ENCODE data around the gene CCDC170. TPM values are rescaled to one million over a fixed set of nuclear protein-coding genes. Genes with fewer than 3 reads are reported as not detected.

CCDC170 gene
- total RNA-seq, 1 experiment from 2014 or later, result not detected

DNA sequence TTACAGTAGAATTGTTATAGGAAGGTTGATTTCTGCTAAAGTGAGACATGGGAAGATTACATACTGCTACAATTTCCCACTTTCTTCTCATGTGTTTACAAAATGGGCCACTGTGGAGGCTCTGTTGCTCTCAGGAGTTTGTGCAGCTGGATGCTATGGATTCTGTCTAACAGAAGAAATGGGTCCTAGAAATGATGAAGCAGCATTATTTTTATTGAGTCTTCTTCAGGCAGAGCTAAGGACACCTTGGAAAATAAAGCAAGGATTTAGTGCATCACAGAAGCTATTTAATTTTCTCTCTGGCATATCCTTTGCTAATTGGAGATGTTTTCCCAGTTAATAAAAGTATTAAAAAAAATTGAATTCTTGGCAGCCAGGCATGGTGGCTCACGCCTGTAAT is 29.2 kb downstream of the CCDC170 start:
- Histone ChIP-seq H3F3A (ENCODE audit: low read length, unreplicated experiment) (no peaks in the 10 kb centered on the region), H3K27ac (ENCODE audit: low read length) (no peak overlapping the region), H3K4me2 (ENCODE audit: low read length) (no peak overlapping the region), H3K4me3 (ENCODE audit: low read length) (no peak overlapping the region), H3K9ac (ENCODE audit: low read length) (no peak overlapping the region), H4K20me1 (ENCODE audit: low read length) (no peaks in the 10 kb centered on the region), H3K27me3 (ENCODE audit: low read length) (no peaks in the 10 kb centered on the region), H3K36me3 (ENCODE audit: low read depth, low read length) (no peaks in the 10 kb centered on the region; the same call in 1 of the 2 replicates), H3K9me2 (replicated peaks; ENCODE audit: low read length) (no peaks in the 10 kb centered on the region), H3K79me2 (ENCODE audit: low read length) (no peaks in the 10 kb centered on the region), H3K4me1 (ENCODE audit: insufficient read depth, low read length) (no peaks in the 10 kb centered on the region), H2AFZ (ENCODE audit: low read length) (no peak overlapping the region), H3K9me3 (ENCODE audit: low read length) (no peaks in the 10 kb centered on the region)
- ATAC-seq, result no peak
- intact Hi-C loops (cut with micrococcal nuclease), result no loop called here
- no peak for DNase-seq
- ChIA-PET POLR2A (ENCODE audit: unreplicated experiment) (no interaction called here), CTCF (no interaction called here)
- BruUV-seq (replicated peaks), result no TSS peak
- no peak for TF ChIP-seq EZH2phosphoT487 (IDR thresholded peaks at IDR 0.05; ENCODE audit: borderline replicate concordance, low read length)
- TF ChIP-seq, protein P1, sequence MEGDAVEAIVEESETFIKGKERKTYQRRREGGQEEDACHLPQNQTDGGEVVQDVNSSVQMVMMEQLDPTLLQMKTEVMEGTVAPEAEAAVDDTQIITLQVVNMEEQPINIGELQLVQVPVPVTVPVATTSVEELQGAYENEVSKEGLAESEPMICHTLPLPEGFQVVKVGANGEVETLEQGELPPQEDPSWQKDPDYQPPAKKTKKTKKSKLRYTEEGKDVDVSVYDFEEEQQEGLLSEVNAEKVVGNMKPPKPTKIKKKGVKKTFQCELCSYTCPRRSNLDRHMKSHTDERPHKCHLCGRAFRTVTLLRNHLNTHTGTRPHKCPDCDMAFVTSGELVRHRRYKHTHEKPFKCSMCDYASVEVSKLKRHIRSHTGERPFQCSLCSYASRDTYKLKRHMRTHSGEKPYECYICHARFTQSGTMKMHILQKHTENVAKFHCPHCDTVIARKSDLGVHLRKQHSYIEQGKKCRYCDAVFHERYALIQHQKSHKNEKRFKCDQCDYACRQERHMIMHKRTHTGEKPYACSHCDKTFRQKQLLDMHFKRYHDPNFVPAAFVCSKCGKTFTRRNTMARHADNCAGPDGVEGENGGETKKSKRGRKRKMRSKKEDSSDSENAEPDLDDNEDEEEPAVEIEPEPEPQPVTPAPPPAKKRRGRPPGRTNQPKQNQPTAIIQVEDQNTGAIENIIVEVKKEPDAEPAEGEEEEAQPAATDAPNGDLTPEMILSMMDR (conservative IDR thresholded peaks at IDR 0.05; ENCODE audit: low read depth, low read length), result no peak
- TF ChIP-seq EZH2 (IDR thresholded peaks at IDR 0.05; ENCODE audit: low read length, unreplicated experiment), result no peak

DNA sequence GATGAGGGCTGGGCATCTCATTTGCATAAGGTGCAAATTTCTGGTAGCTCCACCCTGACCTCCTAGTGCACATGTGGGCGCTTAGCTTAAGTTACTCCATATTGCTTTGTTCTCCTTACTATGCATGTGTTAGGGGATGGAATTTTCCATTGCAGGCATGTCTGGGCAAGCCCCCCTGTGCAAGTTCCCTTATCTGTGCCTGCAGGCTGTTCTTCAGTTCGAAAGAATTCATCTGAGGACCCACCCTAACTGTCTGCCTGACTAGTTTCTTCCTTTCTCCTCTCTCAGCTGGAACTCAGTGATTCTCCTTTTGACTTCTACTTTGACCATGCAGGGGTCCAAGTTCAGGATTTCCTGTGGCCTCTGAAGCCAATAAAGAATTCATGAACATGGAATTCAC is 30.2 kb downstream of the CCDC170 start:
- no peak overlapping the region for H3K4me3 ChIP-seq (ENCODE audit: low read length)
- POLR2A ChIA-PET (ENCODE audit: unreplicated experiment), result no interaction called here
- no peak overlapping the region for H3K4me2 ChIP-seq (ENCODE audit: low read length)
- DNase-seq (no peak), ATAC-seq (no peak)
- no peaks in the 10 kb centered on the region for H3K36me3 ChIP-seq (ENCODE audit: low read depth, low read length)
- intact Hi-C loops (cut with micrococcal nuclease), result no loop called here
- CTCF ChIA-PET, result no interaction called here
- no peak overlapping the region for H2AFZ ChIP-seq (ENCODE audit: low read length)
- H3K9ac ChIP-seq (ENCODE audit: low read length), result no peak overlapping the region
- H3K79me2 ChIP-seq (ENCODE audit: low read length), result no peaks in the 10 kb centered on the region
- H3K9me3 ChIP-seq (ENCODE audit: low read length), result no peaks in the 10 kb centered on the region
- BruUV-seq (replicated peaks), result no TSS peak
- no peaks in the 10 kb centered on the region for H4K20me1 ChIP-seq (ENCODE audit: low read length)
- no peaks in the 10 kb centered on the region for H3K9me2 ChIP-seq (replicated peaks; ENCODE audit: low read length)
- no peaks in the 10 kb centered on the region for H3K4me1 ChIP-seq (ENCODE audit: insufficient read depth, low read length)
- no peak for TF ChIP-seq EZH2 (IDR thresholded peaks at IDR 0.05; ENCODE audit: low read length, unreplicated experiment)
- TF ChIP-seq, protein P1 (conservative IDR thresholded peaks at IDR 0.05; ENCODE audit: low read depth, low read length), result no peak
- TF ChIP-seq EZH2phosphoT487 (IDR thresholded peaks at IDR 0.05; ENCODE audit: borderline replicate concordance, low read length), result no peak
- H3K27me3 ChIP-seq (ENCODE audit: low read length), result no peaks in the 10 kb centered on the region
- no peaks in the 10 kb centered on the region for H3F3A ChIP-seq (ENCODE audit: low read length, unreplicated experiment)
- H3K27ac ChIP-seq (ENCODE audit: low read length), result no peak overlapping the region

DNA sequence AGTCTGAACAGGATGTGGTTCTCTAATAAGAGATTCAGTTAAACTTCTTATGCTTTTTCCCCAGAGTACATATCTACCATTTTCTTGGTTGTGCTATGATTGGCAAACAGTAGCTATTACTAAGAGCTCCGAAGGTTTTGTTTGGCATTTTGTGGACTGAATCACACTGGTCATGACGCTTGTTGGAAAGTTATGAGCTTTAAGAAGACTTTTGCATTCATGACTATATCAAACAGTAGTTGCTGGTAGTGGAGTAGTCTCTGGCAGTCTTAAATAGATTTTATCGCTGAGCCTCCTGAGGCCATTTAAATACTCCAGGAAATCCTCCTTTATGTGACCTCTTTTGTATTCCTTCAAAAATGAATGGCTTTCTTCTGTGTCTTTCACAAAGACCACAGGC is 40.8 kb downstream of the CCDC170 start:
- DNase-seq (no peak), ATAC-seq (no peak)
- H3K36me3 ChIP-seq (ENCODE audit: low read depth, low read length), result no peaks in the 10 kb centered on the region
- H3K27me3 ChIP-seq (ENCODE audit: low read length), result no peaks in the 10 kb centered on the region
- ChIA-PET POLR2A (ENCODE audit: unreplicated experiment) (no interaction called here), CTCF (no interaction called here)
- TF ChIP-seq EZH2phosphoT487 (IDR thresholded peaks at IDR 0.05; ENCODE audit: borderline replicate concordance, low read length) (no peak), EZH2 (IDR thresholded peaks at IDR 0.05; ENCODE audit: low read length, unreplicated experiment) (no peak)
- TF ChIP-seq, protein P1 (conservative IDR thresholded peaks at IDR 0.05; ENCODE audit: low read depth, low read length), result no peak
- BruUV-seq (replicated peaks), result no TSS peak
- 0 out of 2 replicates have a peak, but pooled peaks cover under 1% of the 10 kb centered on the region for H3K9me3 ChIP-seq (ENCODE audit: low read length)
- H3K4me3 ChIP-seq (ENCODE audit: low read length), result no peak overlapping the region
- H3K79me2 ChIP-seq (ENCODE audit: low read length), result no peaks in the 10 kb centered on the region
- H3F3A ChIP-seq (ENCODE audit: low read length, unreplicated experiment), result no peaks in the 10 kb centered on the region
- no peak overlapping the region for H3K27ac ChIP-seq (ENCODE audit: low read length)
- H4K20me1 ChIP-seq (ENCODE audit: low read length), result no peaks in the 10 kb centered on the region
- H3K9me2 ChIP-seq (replicated peaks; ENCODE audit: low read length), result no peaks in the 10 kb centered on the region
- no peak overlapping the region for H3K9ac ChIP-seq (ENCODE audit: low read length)
- H2AFZ ChIP-seq (ENCODE audit: low read length), result no peak overlapping the region
- no peak overlapping the region for H3K4me2 ChIP-seq (ENCODE audit: low read length)
- H3K4me1 ChIP-seq (ENCODE audit: insufficient read depth, low read length), result no peaks in the 10 kb centered on the region
- intact Hi-C loops (cut with micrococcal nuclease), result no loop called here
